Ishikawa (cell line): Measurements from ENCODE around the gene PTPN18.

Source experiments
- CEBPB ChIP-seq: IDR thresholded peaks from 2 replicates; pipeline ENCODE4 v1.6.1; 2012
- CREB1 ChIP-seq: IDR thresholded peaks from 2 replicates; pipeline ENCODE4 v1.6.1; 2012; ENCODE audit warnings: low read depth
- EGR1 ChIP-seq: IDR thresholded peaks from 2 replicates; pipeline ENCODE4 v1.6.1; 2012
- EP300 ChIP-seq: IDR thresholded peaks from 2 replicates; pipeline ENCODE4 v1.6.1; 2012; ENCODE audit warnings: borderline replicate concordance
- FOXM1 ChIP-seq: IDR thresholded peaks from 2 replicates; pipeline ENCODE4 v1.6.1; 2012; ENCODE audit warnings: low read depth, borderline replicate concordance
- MAX ChIP-seq: IDR thresholded peaks from 2 replicates; pipeline ENCODE4 v1.6.1; 2012
- NFIC ChIP-seq: IDR thresholded peaks from 2 replicates; pipeline ENCODE4 v1.6.1; 2012
- RAD21 ChIP-seq: IDR thresholded peaks from 2 replicates; pipeline ENCODE4 v1.6.1; 2012; ENCODE audit warnings: low read depth
- TAF1 ChIP-seq: IDR thresholded peaks from 2 replicates; pipeline ENCODE4 v1.6.1; 2012; ENCODE audit warnings: low read depth, mild to moderate bottlenecking
- TCF12 ChIP-seq: IDR thresholded peaks from 2 replicates; pipeline ENCODE4 v1.6.1; 2012; ENCODE audit warnings: low read depth
- TEAD4 ChIP-seq: IDR thresholded peaks from 2 replicates; pipeline ENCODE4 v1.6.1; 2012
- YY1 ChIP-seq: IDR thresholded peaks from 2 replicates; pipeline ENCODE4 v1.6.1; 2012; ENCODE audit warnings: low read depth
- ZBTB7A ChIP-seq: IDR thresholded peaks from 2 replicates; pipeline ENCODE4 v1.6.1; 2012; ENCODE audit warnings: low read depth
- TF ChIP-seq, protein P1 (sequence below): IDR thresholded peaks from 2 replicates; pipeline ENCODE4 v1.6.1; 2012
- TF ChIP-seq, protein P2 (sequence below): IDR thresholded peaks from 2 replicates; pipeline ENCODE4 v1.6.1; 2012; ENCODE audit warnings: low read depth, mild to moderate bottlenecking

Gene PTPN18

DNA sequence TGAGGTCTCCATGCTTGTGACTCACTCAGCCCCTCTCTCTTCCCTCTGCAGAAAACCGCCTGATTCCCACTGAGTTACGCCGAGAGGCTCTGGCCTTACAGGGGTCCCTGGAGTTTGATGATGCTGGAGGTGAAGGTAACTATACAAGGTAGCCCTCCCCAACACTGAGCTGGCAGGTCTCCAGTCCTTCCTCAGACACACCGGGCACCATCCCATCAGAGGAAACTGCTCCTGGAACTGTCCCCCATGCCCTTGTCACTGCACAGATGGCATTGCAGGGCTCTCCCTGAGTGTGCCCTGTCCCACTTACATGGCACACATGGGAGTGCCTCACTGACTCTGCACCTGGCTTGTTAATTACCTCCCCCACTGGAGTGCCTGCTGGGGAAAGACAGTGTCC, 11.3 kb upstream of the PTPN18 start:
- TF ChIP-seq TCF12 (no peak), YY1 (no peak), CREB1 (no peak), TAF1 (no peak), FOXM1 (no peak), EP300 (no peak), CEBPB (no peak), NFIC (no peak), TEAD4 (no peak), RAD21 (no peak), EGR1 (no peak)
- TF ChIP-seq, protein P1, sequence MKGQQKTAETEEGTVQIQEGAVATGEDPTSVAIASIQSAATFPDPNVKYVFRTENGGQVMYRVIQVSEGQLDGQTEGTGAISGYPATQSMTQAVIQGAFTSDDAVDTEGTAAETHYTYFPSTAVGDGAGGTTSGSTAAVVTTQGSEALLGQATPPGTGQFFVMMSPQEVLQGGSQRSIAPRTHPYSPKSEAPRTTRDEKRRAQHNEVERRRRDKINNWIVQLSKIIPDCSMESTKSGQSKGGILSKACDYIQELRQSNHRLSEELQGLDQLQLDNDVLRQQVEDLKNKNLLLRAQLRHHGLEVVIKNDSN: no peak
- TF ChIP-seq, protein P2, sequence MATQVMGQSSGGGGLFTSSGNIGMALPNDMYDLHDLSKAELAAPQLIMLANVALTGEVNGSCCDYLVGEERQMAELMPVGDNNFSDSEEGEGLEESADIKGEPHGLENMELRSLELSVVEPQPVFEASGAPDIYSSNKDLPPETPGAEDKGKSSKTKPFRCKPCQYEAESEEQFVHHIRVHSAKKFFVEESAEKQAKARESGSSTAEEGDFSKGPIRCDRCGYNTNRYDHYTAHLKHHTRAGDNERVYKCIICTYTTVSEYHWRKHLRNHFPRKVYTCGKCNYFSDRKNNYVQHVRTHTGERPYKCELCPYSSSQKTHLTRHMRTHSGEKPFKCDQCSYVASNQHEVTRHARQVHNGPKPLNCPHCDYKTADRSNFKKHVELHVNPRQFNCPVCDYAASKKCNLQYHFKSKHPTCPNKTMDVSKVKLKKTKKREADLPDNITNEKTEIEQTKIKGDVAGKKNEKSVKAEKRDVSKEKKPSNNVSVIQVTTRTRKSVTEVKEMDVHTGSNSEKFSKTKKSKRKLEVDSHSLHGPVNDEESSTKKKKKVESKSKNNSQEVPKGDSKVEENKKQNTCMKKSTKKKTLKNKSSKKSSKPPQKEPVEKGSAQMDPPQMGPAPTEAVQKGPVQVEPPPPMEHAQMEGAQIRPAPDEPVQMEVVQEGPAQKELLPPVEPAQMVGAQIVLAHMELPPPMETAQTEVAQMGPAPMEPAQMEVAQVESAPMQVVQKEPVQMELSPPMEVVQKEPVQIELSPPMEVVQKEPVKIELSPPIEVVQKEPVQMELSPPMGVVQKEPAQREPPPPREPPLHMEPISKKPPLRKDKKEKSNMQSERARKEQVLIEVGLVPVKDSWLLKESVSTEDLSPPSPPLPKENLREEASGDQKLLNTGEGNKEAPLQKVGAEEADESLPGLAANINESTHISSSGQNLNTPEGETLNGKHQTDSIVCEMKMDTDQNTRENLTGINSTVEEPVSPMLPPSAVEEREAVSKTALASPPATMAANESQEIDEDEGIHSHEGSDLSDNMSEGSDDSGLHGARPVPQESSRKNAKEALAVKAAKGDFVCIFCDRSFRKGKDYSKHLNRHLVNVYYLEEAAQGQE: no peak

DNA sequence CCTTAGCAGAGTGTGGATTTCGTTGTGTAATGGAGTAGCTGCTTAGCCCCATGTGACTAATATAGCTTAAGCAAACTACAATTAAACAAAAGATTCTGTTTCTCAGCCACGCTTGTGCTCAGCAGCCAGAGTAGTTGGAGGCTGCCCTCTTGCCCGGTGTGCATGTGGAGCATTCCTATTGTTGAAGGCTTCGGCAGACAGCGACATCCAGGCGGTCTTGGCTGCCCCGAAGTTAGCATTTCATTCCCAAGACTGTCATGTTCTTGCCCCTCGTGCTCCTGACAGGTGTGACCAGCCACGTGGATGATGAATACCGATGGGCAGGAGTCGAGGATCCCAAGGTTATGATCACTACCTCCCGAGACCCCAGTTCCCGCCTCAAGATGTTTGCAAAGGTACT, 10.8 kb upstream of the PTPN18 start:
- no peak for TF ChIP-seq YY1
- TF ChIP-seq EP300: no peak
- TF ChIP-seq NFIC: no peak
- TF ChIP-seq, protein P1: no peak
- TF ChIP-seq, protein P2: no peak
- no peak for TF ChIP-seq MAX
- TF ChIP-seq CEBPB: no peak
- no peak for TF ChIP-seq RAD21
- TF ChIP-seq ZBTB7A: no peak
- no peak for TF ChIP-seq TCF12
- no peak for TF ChIP-seq TEAD4
- TF ChIP-seq EGR1: no peak
- TF ChIP-seq CREB1: no peak
- TF ChIP-seq TAF1: no peak
- no peak for TF ChIP-seq FOXM1

- TF ChIP-seq TAF1: no peak
- TF ChIP-seq, protein P1: no peak
- TF ChIP-seq, protein P2: no peak
- TF ChIP-seq CEBPB: no peak
Measured at GRCh38 chr2:130345611-130346010, 10.2 kb upstream of the PTPN18 start.

DNA sequence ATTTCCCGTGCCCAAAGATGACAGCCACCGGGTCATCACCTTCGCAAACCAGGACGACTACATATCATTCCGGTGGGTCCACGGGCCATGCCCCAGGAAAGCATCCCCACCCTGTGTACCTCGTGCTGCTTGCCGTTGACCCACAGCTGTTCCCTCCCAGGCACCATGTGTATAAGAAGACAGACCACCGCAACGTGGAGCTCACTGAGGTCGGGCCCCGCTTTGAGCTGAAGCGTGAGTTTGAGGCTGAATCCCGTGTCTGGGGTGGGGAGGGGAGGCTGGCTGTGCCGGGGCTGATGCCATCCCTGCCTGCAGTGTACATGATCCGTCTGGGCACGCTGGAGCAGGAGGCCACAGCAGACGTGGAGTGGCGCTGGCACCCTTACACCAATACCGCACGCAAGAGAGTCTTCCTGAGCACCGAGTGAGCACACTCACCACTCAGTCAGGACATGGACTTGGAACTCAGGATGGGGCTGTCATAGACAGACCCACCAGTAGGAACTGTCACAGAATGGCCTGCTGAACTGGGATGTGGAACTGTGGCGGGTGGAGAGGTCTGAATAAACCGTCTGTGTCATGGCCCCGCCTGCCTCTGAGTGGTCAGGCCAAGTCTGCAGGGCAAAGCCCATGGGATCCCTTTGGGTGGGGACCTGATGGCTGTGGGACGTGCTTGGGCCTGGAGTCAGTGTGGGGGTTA, 9.7 kb upstream of the PTPN18 start:
- TF ChIP-seq TAF1: no peak
- TF ChIP-seq FOXM1: no peak
- TF ChIP-seq MAX: no peak
- TF ChIP-seq, protein P2: no peak
- TF ChIP-seq TEAD4: no peak
- no peak for TF ChIP-seq CREB1
- TF ChIP-seq ZBTB7A: no peak
- TF ChIP-seq CEBPB: no peak
- TF ChIP-seq, protein P1: no peak
- no peak for TF ChIP-seq RAD21
- no peak for TF ChIP-seq NFIC
- TF ChIP-seq EP300: no peak
- TF ChIP-seq TCF12: no peak
- TF ChIP-seq EGR1: no peak
- TF ChIP-seq YY1: no peak
